ENCODE measurements around the gene GUCD1.

Gene GUCD1

GRCh38 chr22:24495365-24495675 lies 59.6 kb downstream of the GUCD1 start:
- CTCF ChIA-PET, result interaction anchor here (1.1 kb wide), 1 partner anchor 9 kb away, joined by 4 read pairs; no protein-coding TSS in a partner anchor
- no peak for TF ChIP-seq ZIC2 (tag by site-specific recombination; IDR thresholded peaks at IDR 0.05)
- TF ChIP-seq ZBTB20 (tag by site-specific recombination; IDR thresholded peaks at IDR 0.05), result no peak
- no peak for TF ChIP-seq YY1 (tag by site-specific recombination; IDR thresholded peaks at IDR 0.05)
- no peak overlapping the region for H3K4me3 ChIP-seq (ENCODE audit: low read depth, low read length)
- POLR2A ChIA-PET, result no interaction called here
- H3K36me3 ChIP-seq (ENCODE audit: control insufficient read depth in 2 of 2, insufficient read depth in 1 of 2, low read length in 2 of 2), result no peaks in the 10 kb centered on the region
- no peaks in the 10 kb centered on the region for H3K4me1 ChIP-seq (ENCODE audit: control insufficient read depth, insufficient read depth, low read length)
- H3K9me3 ChIP-seq (ENCODE audit: control insufficient read depth, insufficient read depth, low read depth, low read length), result no peaks in the 10 kb centered on the region
- H3K27ac ChIP-seq (ENCODE audit: extremely low read depth, low read depth, low read length), result no peak overlapping the region

GRCh38 chr22:24494528-24495364 lies 60.2 kb downstream of the GUCD1 start, which contains the start of gene UPB1:
TSS of gene UPB1 (plus strand) at chr22:24495332. CDS start at chr22:24495404, 72 bp downstream.
- no peak within 1 kb of the TSS for H3K4me3 ChIP-seq (ENCODE audit: low read depth, low read length)
- H3K4me1 ChIP-seq (ENCODE audit: control insufficient read depth, insufficient read depth, low read length), result no peaks in the 10 kb centered on the region
- H3K36me3 ChIP-seq (ENCODE audit: control insufficient read depth in 2 of 2, insufficient read depth in 1 of 2, low read length in 2 of 2), result no peaks in the 10 kb centered on the region
- POLR2A ChIA-PET, result no interaction called here
- CTCF ChIA-PET, result no interaction called here
- H3K27ac ChIP-seq (ENCODE audit: extremely low read depth, low read depth, low read length), result no peak within 1 kb of the TSS
- H3K9me3 ChIP-seq (ENCODE audit: control insufficient read depth, insufficient read depth, low read depth, low read length), result no peaks in the 10 kb centered on the region
- TF ChIP-seq GLI2 (tag by site-specific recombination; IDR thresholded peaks at IDR 0.05; ENCODE audit: borderline replicate concordance, low read depth), result no peak
- TF ChIP-seq ZXDB (tag by site-specific recombination; IDR thresholded peaks at IDR 0.05), result no peak
- no peak for TF ChIP-seq ZNF18 (tag by site-specific recombination; IDR thresholded peaks at IDR 0.05)
- TF ChIP-seq ZNF211 (tag by site-specific recombination; IDR thresholded peaks at IDR 0.05; ENCODE audit: low read depth), result no peak
- no peak for TF ChIP-seq ZNF843 (tag by site-specific recombination; IDR thresholded peaks at IDR 0.05)
- no peak for TF ChIP-seq ZNF529 (tag by site-specific recombination; IDR thresholded peaks at IDR 0.05; ENCODE audit: insufficient replicate concordance)
- TF ChIP-seq ZNF350 (tag by site-specific recombination; IDR thresholded peaks at IDR 0.05), result no peak
- TF ChIP-seq REST (tag by site-specific recombination; IDR thresholded peaks at IDR 0.05), result no peak
- TF ChIP-seq ZNF280D (tag by site-specific recombination; IDR thresholded peaks at IDR 0.05), result no peak
- no peak for TF ChIP-seq YY2 (tag by site-specific recombination; IDR thresholded peaks at IDR 0.05)
- no peak for TF ChIP-seq ZNF132 (tag by site-specific recombination; IDR thresholded peaks at IDR 0.05; ENCODE audit: borderline replicate concordance)
- no peak for TF ChIP-seq IKZF3 (tag by site-specific recombination; IDR thresholded peaks at IDR 0.05)
- TF ChIP-seq HOXA7 (CRISPR knock-in tag; IDR thresholded peaks at IDR 0.05; ENCODE audit: borderline replicate concordance), result no peak
- no peak for TF ChIP-seq ZNF280C (tag by site-specific recombination; IDR thresholded peaks at IDR 0.05)
- no peak for TF ChIP-seq ZNF544 (tag by site-specific recombination; IDR thresholded peaks at IDR 0.05)
- no peak for TF ChIP-seq ZNF521 (tag by site-specific recombination; IDR thresholded peaks at IDR 0.05)
- no peak for TF ChIP-seq ZNF704 (tag by site-specific recombination; IDR thresholded peaks at IDR 0.05)
